WTC11 (cell line): ENCODE measurements around the gene IFI44.

Experiments used
- AFF4 ChIP-seq: sonication (generic); formaldehyde crosslinking; IDR thresholded peaks from 2 replicates; pipeline ENCODE4 v1.8.1; 2023; ENCODE audit warnings: mild to moderate bottlenecking, missing genetic modification reagents, borderline replicate concordance
- ATF2 ChIP-seq: sonication (generic); formaldehyde crosslinking; IDR thresholded peaks from 2 replicates; pipeline ENCODE4 v1.8.1; 2022; ENCODE audit warnings: low read depth, missing genetic modification reagents, borderline replicate concordance
- E2F4 ChIP-seq: sonication (generic); formaldehyde crosslinking; IDR thresholded peaks from 2 replicates; pipeline ENCODE4 v1.8.1; 2022; ENCODE audit warnings: low read depth, mild to moderate bottlenecking, moderate library complexity, missing genetic modification reagents, borderline replicate concordance
- GTF2I ChIP-seq: fragments of 250-450 bp; sonication (Bioruptor Pico); conservative IDR thresholded peaks from 2 replicates; pipeline ENCODE4 v1.4.0; 2021; ENCODE audit warnings: mild to moderate bottlenecking
- IRF2 ChIP-seq: sonication (generic); formaldehyde crosslinking; IDR thresholded peaks from 2 replicates; pipeline ENCODE4 v1.8.0; 2022; ENCODE audit warnings: low read depth, missing genetic modification reagents, borderline replicate concordance
- USF1 ChIP-seq: sonication (generic); formaldehyde crosslinking; IDR thresholded peaks from 2 replicates; pipeline ENCODE4 v1.8.0; 2022; ENCODE audit warnings: mild to moderate bottlenecking, missing genetic modification reagents
- ZNF281 ChIP-seq: sonication (generic); formaldehyde crosslinking; IDR thresholded peaks from 2 replicates; pipeline ENCODE4 v1.8.0; 2023; ENCODE audit warnings: mild to moderate bottlenecking, missing genetic modification reagents

- TF ChIP-seq E2F4 (CRISPR knock-in tag) (no peak), ZNF281 (CRISPR knock-in tag) (no peak), AFF4 (CRISPR knock-in tag) (no peak), ATF2 (no peak), USF1 (CRISPR knock-in tag) (no peak), IRF2 (no peak), GTF2I (no peak)
These were observed 19.0 kb upstream of the IFI44 start for GRCh38 chr1:78630600-78630999.
